SU-DHL-6 (cell line): ENCODE results near the gene CDCA7.

Experiments
- EZH2phosphoT487 ChIP-seq: fragments of 200-600 bp; sonication (generic), shearing (Covaris generic); conservative IDR thresholded peaks from 2 replicates; pipeline ENCODE4 v1.6.1; 2018; ENCODE audit warnings: mild to moderate bottlenecking, antibody characterized with exemption, low read length, moderate library complexity, mixed read lengths
- TF ChIP-seq, protein P1 (sequence below): fragments of 200-600 bp; sonication (generic); IDR thresholded peaks from one replicate; pipeline ENCODE4 v1.5.1; 2017; ENCODE audit warnings: antibody characterized with exemption, mild to moderate bottlenecking, low read length, moderate library complexity; ENCODE audit not compliant: insufficient read depth, poor library complexity, severe bottlenecking

DNA sequence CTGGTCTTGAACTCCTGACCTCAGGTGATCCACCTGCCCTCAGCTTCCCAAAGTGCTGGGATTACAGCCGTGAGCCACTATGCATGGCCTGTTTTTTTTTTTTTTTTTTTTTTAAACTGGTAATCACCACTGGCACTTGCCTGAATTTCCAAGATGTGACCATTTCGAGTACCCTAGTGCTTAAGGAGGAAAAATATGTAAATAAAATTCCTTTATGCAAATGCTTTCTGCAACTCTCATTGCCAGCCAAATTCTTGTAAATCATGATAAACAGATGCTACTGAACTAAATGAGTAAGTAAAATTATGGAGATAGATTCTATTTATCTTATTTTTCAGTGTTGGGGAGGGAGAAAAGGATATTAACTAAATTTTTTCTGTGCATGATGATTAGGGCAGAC lies 18.6 kb downstream of the CDCA7 start:
- TF ChIP-seq, protein P1, sequence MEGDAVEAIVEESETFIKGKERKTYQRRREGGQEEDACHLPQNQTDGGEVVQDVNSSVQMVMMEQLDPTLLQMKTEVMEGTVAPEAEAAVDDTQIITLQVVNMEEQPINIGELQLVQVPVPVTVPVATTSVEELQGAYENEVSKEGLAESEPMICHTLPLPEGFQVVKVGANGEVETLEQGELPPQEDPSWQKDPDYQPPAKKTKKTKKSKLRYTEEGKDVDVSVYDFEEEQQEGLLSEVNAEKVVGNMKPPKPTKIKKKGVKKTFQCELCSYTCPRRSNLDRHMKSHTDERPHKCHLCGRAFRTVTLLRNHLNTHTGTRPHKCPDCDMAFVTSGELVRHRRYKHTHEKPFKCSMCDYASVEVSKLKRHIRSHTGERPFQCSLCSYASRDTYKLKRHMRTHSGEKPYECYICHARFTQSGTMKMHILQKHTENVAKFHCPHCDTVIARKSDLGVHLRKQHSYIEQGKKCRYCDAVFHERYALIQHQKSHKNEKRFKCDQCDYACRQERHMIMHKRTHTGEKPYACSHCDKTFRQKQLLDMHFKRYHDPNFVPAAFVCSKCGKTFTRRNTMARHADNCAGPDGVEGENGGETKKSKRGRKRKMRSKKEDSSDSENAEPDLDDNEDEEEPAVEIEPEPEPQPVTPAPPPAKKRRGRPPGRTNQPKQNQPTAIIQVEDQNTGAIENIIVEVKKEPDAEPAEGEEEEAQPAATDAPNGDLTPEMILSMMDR, result no peak
- TF ChIP-seq EZH2phosphoT487, result no peak
